Natural killer cell (primary cell): ENCODE measurements around the gene CLDN19. TPM values are rescaled to one million over a fixed set of nuclear protein-coding genes. Genes with fewer than 3 reads are reported as not detected.
"Not testable (repeated sequence)": the region's sequence is repeated elsewhere in the genome, so short reads cannot be mapped to it uniquely, and the experiment has no call there.

Experiments used
- ATAC-seq, 3 donors: fragments of 150-1000 bp in 2 of 3; fragments of 200-7000 bp in 1 of 3; cut with Tn5 transposase; 1 replicate in 1 of 3; 2 replicates in 2 of 3; pipeline ENCODE4 v1.10.0; 2021; ENCODE audit warnings: mild to moderate bottlenecking in 2 of 3, moderate library complexity in 2 of 3
- DNase-seq, 2 donors: peaks; one replicate each; pipeline versions ENCODE4 v3.0.0 to v3.0.0-alpha.2; 2013 to 2021; ENCODE audit warnings: mixed read lengths in 1 of 2
- H3K27ac ChIP-seq: one replicate; pipeline ENCODE4 v1.5.1; 2013; ENCODE audit warnings: mild to moderate bottlenecking, low read length
- H3K27me3 ChIP-seq: one replicate; pipeline ENCODE4 v1.6.1; 2013; ENCODE audit warnings: low read length; ENCODE audit not compliant: control insufficient read depth, insufficient read depth
- H3K36me3 ChIP-seq: one replicate; pipeline ENCODE4 v1.6.1; 2013; ENCODE audit warnings: low read length; ENCODE audit not compliant: control insufficient read depth, insufficient read depth
- H3K4me1 ChIP-seq: one replicate; pipeline ENCODE4 v1.6.1; 2013; ENCODE audit warnings: low read length; ENCODE audit not compliant: control insufficient read depth, insufficient read depth
- H3K4me3 ChIP-seq: one replicate; pipeline ENCODE4 v1.5.1; 2013; ENCODE audit warnings: low read length
- H3K9me3 ChIP-seq: one replicate; pipeline ENCODE4 v1.6.1; 2013; ENCODE audit warnings: low read length; ENCODE audit not compliant: control insufficient read depth, insufficient read depth
- H3K27ac Mint-ChIP-seq, 2 donors: one replicate each; pipeline ENCODE4 v1.8.0; 2022; ENCODE audit warnings: mild to moderate bottlenecking in 2 of 2, mixed read lengths in 2 of 2, moderate library complexity in 1 of 2
- H3K27me3 Mint-ChIP-seq, 2 donors: one replicate each; pipeline ENCODE4 v1.8.0; 2022; ENCODE audit warnings: low read depth in 2 of 2, mixed read lengths in 2 of 2
- H3K36me3 Mint-ChIP-seq: one replicate; pipeline ENCODE4 v1.8.0; 2022; ENCODE audit warnings: mixed read lengths
- H3K4me1 Mint-ChIP-seq, 2 donors: one replicate each; pipeline ENCODE4 v1.8.0; 2022; ENCODE audit warnings: mixed read lengths in 2 of 2
- H3K4me3 Mint-ChIP-seq: one replicate; pipeline ENCODE4 v1.8.0; 2022; ENCODE audit warnings: mild to moderate bottlenecking, moderate library complexity, mixed read lengths
- H3K9me3 Mint-ChIP-seq, 2 donors: one replicate each; pipeline ENCODE4 v1.8.0; 2022; ENCODE audit warnings: mixed read lengths in 2 of 2
- CTCF ChIP-seq: fragments of 200-600 bp; IDR thresholded peaks from one replicate; pipeline ENCODE4 v1.8.0; 2022; ENCODE audit warnings: antibody characterized with exemption
- WGBS: methylation state at CpG from one replicate; pipeline ENCODE4 v1.1.7; 2013; ENCODE audit warnings: missing lambda C conversion rate; ENCODE audit not compliant: insufficient coverage; 5-methylcytosine and 5-hydroxymethylcytosine counted together
- intact Hi-C: fragments of 100-400 bp; cut with micrococcal nuclease; formaldehyde crosslinking; loops from one replicate; pipeline ENCODE4 v1.14.2; 2022
- total RNA-seq, 4 donors: library from RNA; stranded (reverse); fragments of 120-200 nt in 1 of 4; gene quantifications; one replicate each; pipeline versions ENCODE4 v1.2.3 to v1.2.4, GENCODE V29; 2013 to 2022

Gene CLDN19
- total RNA-seq, 3 donors from 2014 or later (not counting 1 experiment from before 2014, with no cell fraction given): not detected

- no peaks in the 10 kb centered on the region for H3K9me3 ChIP-seq
- no peaks in the 10 kb centered on the region for H3K27me3 Mint-ChIP-seq
- no peak overlapping the region for H3K4me3 ChIP-seq
- 95% methylated on average over 3 of the region's 3 CpGs for WGBS
- ATAC-seq (no peak), DNase-seq (no peak)
- no peak overlapping the region for H3K27ac ChIP-seq
- H3K4me3 Mint-ChIP-seq: no peak overlapping the region
- no peaks in the 10 kb centered on the region for H3K27me3 ChIP-seq
- H3K36me3 Mint-ChIP-seq: no peaks in the 10 kb centered on the region
- H3K4me1 ChIP-seq: peaks cover 5% of the 10 kb centered on the region
- H3K36me3 ChIP-seq: no peaks in the 10 kb centered on the region
- intact Hi-C loops: no loop called here
- no peak for TF ChIP-seq CTCF
- H3K9me3 Mint-ChIP-seq: no peaks in the 10 kb centered on the region
- H3K27ac Mint-ChIP-seq: no peak overlapping the region
- H3K4me1 Mint-ChIP-seq: peaks cover 0 to 3% of the 10 kb centered on the region in 2 donors
Measured at GRCh38 chr1:42731585-42731984, 8.5 kb downstream of the CLDN19 start.

GRCh38 chr1:42730988-42731387, 9.0 kb downstream of the CLDN19 start:
- H3K4me1 Mint-ChIP-seq: no peaks in the 10 kb centered on the region
- H3K27me3 Mint-ChIP-seq: no peaks in the 10 kb centered on the region
- 70% methylated on average over 4 of the region's 4 CpGs for WGBS
- no peak for TF ChIP-seq CTCF
- intact Hi-C loops: no loop called here
- H3K4me1 ChIP-seq: no peaks in the 10 kb centered on the region
- no peak overlapping the region for H3K4me3 ChIP-seq
- H3K27me3 ChIP-seq: no peaks in the 10 kb centered on the region
- no peak overlapping the region for H3K27ac ChIP-seq
- no peaks in the 10 kb centered on the region for H3K36me3 Mint-ChIP-seq
- DNase-seq (peak in 1 of 2 donors; percentile 34), ATAC-seq (no peak)
- H3K9me3 Mint-ChIP-seq: no peaks in the 10 kb centered on the region
- H3K4me3 Mint-ChIP-seq: no peak overlapping the region
- H3K27ac Mint-ChIP-seq: no peak overlapping the region
- H3K36me3 ChIP-seq: no peaks in the 10 kb centered on the region
- H3K9me3 ChIP-seq: no peaks in the 10 kb centered on the region

GRCh38 chr1:42730002-42730401, 10.0 kb downstream of the CLDN19 start:
- no peak overlapping the region for H3K27ac Mint-ChIP-seq
- no peak overlapping the region for H3K4me3 Mint-ChIP-seq
- no peaks in the 10 kb centered on the region for H3K36me3 Mint-ChIP-seq
- 100% methylated on average over 2 of the region's 3 CpGs for WGBS
- intact Hi-C loops: no loop called here
- no peaks in the 10 kb centered on the region for H3K9me3 Mint-ChIP-seq
- DNase-seq: no peak
- Histone ChIP-seq H3K36me3 (no peaks in the 10 kb centered on the region), H3K9me3 (no peaks in the 10 kb centered on the region), H3K4me3 (no peak overlapping the region), H3K27me3 (no peaks in the 10 kb centered on the region), H3K27ac (no peak overlapping the region), H3K4me1 (no peaks in the 10 kb centered on the region)
- no peak for ATAC-seq
- no peaks in the 10 kb centered on the region for H3K4me1 Mint-ChIP-seq
- TF ChIP-seq CTCF: no peak
- no peaks in the 10 kb centered on the region for H3K27me3 Mint-ChIP-seq

- DNase-seq, H3K36me3 Mint-ChIP-seq, H3K27me3 Mint-ChIP-seq, ATAC-seq, H3K4me3 Mint-ChIP-seq, H3K27ac ChIP-seq, H3K4me1 Mint-ChIP-seq, H3K9me3 ChIP-seq, H3K4me1 ChIP-seq, H3K27me3 ChIP-seq, intact Hi-C loops, H3K4me3 ChIP-seq, H3K9me3 Mint-ChIP-seq, H3K36me3 ChIP-seq, H3K27ac Mint-ChIP-seq: not testable (repeated sequence)
- 97% methylated on average over 4 of the region's 4 CpGs for WGBS
Measured at GRCh38 chr1:42725820-42726219, 14.2 kb downstream of the CLDN19 start.
